Left renal cortex interstitium (tissue), 4 donors: ENCODE results near the gene COQ8A. TPM values are rescaled to one million over a fixed set of nuclear protein-coding genes. Genes with fewer than 3 reads are reported as not detected.

ENCODE experiments used
- DNase-seq, 4 donors: peaks; one replicate each; pipeline ENCODE4 v3.0.0-alpha.2; 2013; ENCODE audit warnings: low read depth in 4 of 4, low spot score in 2 of 4, missing footprints in 1 of 4
- polyA plus RNA-seq, 4 donors: library from polyadenylated mRNA; unstranded; fragments of 120-200 nt; gene quantifications; one replicate each; pipeline ENCODE4 v1.2.1, GENCODE V29; 2013; ENCODE audit not compliant: insufficient read length in 4 of 4

The COQ8A gene
- polyA plus RNA-seq, 4 donors: 28.5 to 33.1 (median 30.8) TPM

GRCh38 chr1:226971765-226972164 is 31.7 kb downstream of the COQ8A start:
- DNase-seq: no peak

GRCh38 chr1:226972931-226973330 is 32.8 kb downstream of the COQ8A start:
- DNase-seq: no peak

- no peak for DNase-seq
Measured at GRCh38 chr1:226973371-226973897, 33.3 kb downstream of the COQ8A start.

GRCh38 chr1:226973898-226974543 is 33.9 kb downstream of the COQ8A start:
- no peak for DNase-seq

- peak in 1 of 4 donors; percentile 19 for DNase-seq
Measured at GRCh38 chr1:226974544-226975258, 34.6 kb downstream of the COQ8A start.

- DNase-seq: no peak
Measured at GRCh38 chr1:226975259-226976250, 35.5 kb downstream of the COQ8A start.

GRCh38 chr1:226976276-226976977 is 36.3 kb downstream of the COQ8A start:
- no peak for DNase-seq

- DNase-seq: no peak
Measured at GRCh38 chr1:226976978-226977642, 37.0 kb downstream of the COQ8A start.

- DNase-seq: no peak
Measured at GRCh38 chr1:226977643-226978431, 37.7 kb downstream of the COQ8A start.

- DNase-seq: no peak
Measured at GRCh38 chr1:226978432-226979114, 38.5 kb downstream of the COQ8A start.

- no peak for DNase-seq
Measured at GRCh38 chr1:226979115-226979516, 39.0 kb downstream of the COQ8A start.

- no peak for DNase-seq
Measured at GRCh38 chr1:226979517-226980121, 39.5 kb downstream of the COQ8A start.

- DNase-seq: no peak
Measured at GRCh38 chr1:226980122-226980560, 40.0 kb downstream of the COQ8A start.

GRCh38 chr1:226980565-226981385 is 40.7 kb downstream of the COQ8A start:
- DNase-seq: no peak

- no peak for DNase-seq
Measured at GRCh38 chr1:226981386-226981817, 41.3 kb downstream of the COQ8A start.

GRCh38 chr1:226981838-226982237 is 41.7 kb downstream of the COQ8A start:
- DNase-seq: no peak
